ENCODE results near the gene NKD2. TPM values are rescaled to one million over a fixed set of nuclear protein-coding genes. Genes with fewer than 3 reads are reported as not detected.
A peak's percentile ranks its signal among the peaks of the same experiment; 100 is the strongest.

NKD2 gene
- total and polyA plus RNA-seq, 9 of the 15 experiments (the other 6 are each of a cell fraction or from before 2014, with no cell fraction given): 0.09 to 0.64 (median 0.27) TPM; not detected in 5

DNA sequence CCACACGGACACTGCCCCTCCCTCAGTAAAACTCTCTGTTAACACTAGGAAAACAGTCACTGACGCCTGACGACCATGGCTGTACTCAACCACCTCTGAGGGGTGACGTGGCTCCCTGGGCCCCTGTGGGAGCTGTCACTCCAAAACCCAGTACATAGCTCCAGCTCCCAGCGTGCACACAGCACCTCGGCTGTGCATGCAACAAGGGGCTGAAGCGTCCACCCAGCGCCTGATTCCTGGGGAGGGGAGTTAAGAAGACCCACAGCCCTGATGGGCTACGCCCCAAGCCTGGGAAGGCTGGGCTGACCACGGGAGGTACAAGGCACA lies 66.9 kb downstream of the NKD2 start (continued):
- TF ChIP-seq, protein P1, sequence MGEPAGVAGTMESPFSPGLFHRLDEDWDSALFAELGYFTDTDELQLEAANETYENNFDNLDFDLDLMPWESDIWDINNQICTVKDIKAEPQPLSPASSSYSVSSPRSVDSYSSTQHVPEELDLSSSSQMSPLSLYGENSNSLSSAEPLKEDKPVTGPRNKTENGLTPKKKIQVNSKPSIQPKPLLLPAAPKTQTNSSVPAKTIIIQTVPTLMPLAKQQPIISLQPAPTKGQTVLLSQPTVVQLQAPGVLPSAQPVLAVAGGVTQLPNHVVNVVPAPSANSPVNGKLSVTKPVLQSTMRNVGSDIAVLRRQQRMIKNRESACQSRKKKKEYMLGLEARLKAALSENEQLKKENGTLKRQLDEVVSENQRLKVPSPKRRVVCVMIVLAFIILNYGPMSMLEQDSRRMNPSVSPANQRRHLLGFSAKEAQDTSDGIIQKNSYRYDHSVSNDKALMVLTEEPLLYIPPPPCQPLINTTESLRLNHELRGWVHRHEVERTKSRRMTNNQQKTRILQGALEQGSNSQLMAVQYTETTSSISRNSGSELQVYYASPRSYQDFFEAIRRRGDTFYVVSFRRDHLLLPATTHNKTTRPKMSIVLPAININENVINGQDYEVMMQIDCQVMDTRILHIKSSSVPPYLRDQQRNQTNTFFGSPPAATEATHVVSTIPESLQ (CRISPR knock-in tag; IDR thresholded peaks at IDR 0.05): no peak
- TF ChIP-seq RBM39 (optimal IDR thresholded peaks at IDR 0.05; ENCODE audit: low read depth, low read length) (peak; percentile 52), KDM5B (IDR thresholded peaks at IDR 0.05; ENCODE audit: insufficient replicate concordance, low read depth, low read length) (no peak), LARP7 (IDR thresholded peaks at IDR 0.05) (no peak)

DNA sequence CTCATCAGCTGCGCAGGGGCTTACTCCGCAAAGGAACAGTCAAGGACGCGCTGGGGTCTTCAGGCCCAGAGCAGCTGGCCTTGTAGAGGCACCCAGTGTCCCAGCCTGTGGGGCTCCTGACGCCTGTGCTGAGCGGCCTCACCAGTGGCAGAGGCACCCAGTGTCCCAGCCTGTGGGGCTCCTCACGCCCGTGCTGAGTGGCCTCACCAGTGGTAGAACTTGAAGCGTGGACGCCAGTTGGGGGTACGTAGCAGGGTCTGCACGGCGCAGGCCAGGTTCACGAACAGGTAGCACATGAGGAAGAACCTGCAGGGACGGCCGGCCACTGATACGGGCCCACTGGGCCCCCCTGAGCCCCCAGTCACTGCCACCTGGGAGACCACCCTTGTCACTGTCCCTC lies 67.3 kb downstream of the NKD2 start:
- DNase-seq (ENCODE audit: extremely low read depth in 1 of 4, low spot score in 3 of 4): no peak

More for the DNA sequence above, 67.3 kb downstream of the NKD2 start:
- WGBS (ENCODE audit: insufficient coverage, low coverage, missing lambda C conversion rate): 38% methylated on average over 17 of the region's 17 CpGs
- intact Hi-C loops (cut with micrococcal nuclease) (no loop called here), in situ Hi-C loops (cut with MboI) (no loop called here)
- H3K4me2 ChIP-seq (ENCODE audit: insufficient read depth, low read length): no peak overlapping the region
- CTCF ChIA-PET (ENCODE audit: low intra/inter-chr PET ratio): no interaction called here
- H2AFZ ChIP-seq (ENCODE audit: low read depth, low read length): no peak overlapping the region
- FAIRE-seq (no peak), ATAC-seq (peak; percentile 24; the same call in 1 of the 3 replicates)
- H3K36me3 ChIP-seq (ENCODE audit: control insufficient read depth, insufficient read depth, low read length): no peaks in the 10 kb centered on the region
- no peaks in the 10 kb centered on the region for H3K9me3 ChIP-seq (replicated peaks; ENCODE audit: control insufficient read depth, insufficient read depth, low read depth, low read length)
- H3K79me2 ChIP-seq (ENCODE audit: control insufficient read depth, insufficient read depth, low read length): no peaks in the 10 kb centered on the region
- H4K20me1 ChIP-seq (replicated peaks; ENCODE audit: control insufficient read depth, insufficient read depth, low read length): peaks cover 6% of the 10 kb centered on the region
- BruUV-seq (replicated peaks): no TSS peak
- H3K9ac ChIP-seq (ENCODE audit: insufficient read depth in 1 of 2, low read depth in 2 of 2, low read length in 2 of 2): no peak overlapping the region
- H3K4me3 ChIP-seq: no peak overlapping the region
- no peak for TF ChIP-seq ZNF785 (CRISPR knock-in tag; IDR thresholded peaks at IDR 0.05)
- TF ChIP-seq MAFK (IDR thresholded peaks at IDR 0.05; ENCODE audit: low read length): no peak
- no peak for TF ChIP-seq KLF10 (CRISPR knock-in tag; IDR thresholded peaks at IDR 0.05)
- TF ChIP-seq NCOA6 (IDR thresholded peaks at IDR 0.05): no peak
- no peak for TF ChIP-seq MTA3 (IDR thresholded peaks at IDR 0.05; ENCODE audit: borderline replicate concordance)
- no peak for TF ChIP-seq PHB2 (IDR thresholded peaks at IDR 0.05; ENCODE audit: low read depth)
- no peak for TF ChIP-seq ZNF124 (CRISPR knock-in tag; IDR thresholded peaks at IDR 0.05)
- no peak for TF ChIP-seq POLR2B (IDR thresholded peaks at IDR 0.05; ENCODE audit: low read depth, partially characterized antibody)
- TF ChIP-seq, protein P2, sequence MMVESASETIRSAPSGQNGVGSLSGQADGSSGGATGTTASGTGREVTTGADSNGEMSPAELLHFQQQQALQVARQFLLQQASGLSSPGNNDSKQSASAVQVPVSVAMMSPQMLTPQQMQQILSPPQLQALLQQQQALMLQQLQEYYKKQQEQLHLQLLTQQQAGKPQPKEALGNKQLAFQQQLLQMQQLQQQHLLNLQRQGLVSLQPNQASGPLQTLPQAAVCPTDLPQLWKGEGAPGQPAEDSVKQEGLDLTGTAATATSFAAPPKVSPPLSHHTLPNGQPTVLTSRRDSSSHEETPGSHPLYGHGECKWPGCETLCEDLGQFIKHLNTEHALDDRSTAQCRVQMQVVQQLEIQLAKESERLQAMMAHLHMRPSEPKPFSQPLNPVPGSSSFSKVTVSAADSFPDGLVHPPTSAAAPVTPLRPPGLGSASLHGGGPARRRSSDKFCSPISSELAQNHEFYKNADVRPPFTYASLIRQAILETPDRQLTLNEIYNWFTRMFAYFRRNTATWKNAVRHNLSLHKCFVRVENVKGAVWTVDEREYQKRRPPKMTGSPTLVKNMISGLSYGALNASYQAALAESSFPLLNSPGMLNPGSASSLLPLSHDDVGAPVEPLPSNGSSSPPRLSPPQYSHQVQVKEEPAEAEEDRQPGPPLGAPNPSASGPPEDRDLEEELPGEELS (CRISPR knock-in tag; IDR thresholded peaks at IDR 0.05; ENCODE audit: borderline replicate concordance): no peak
- TF ChIP-seq ZNF24 (IDR thresholded peaks at IDR 0.05): no peak
- no peak for TF ChIP-seq MYC (IDR thresholded peaks at IDR 0.05; ENCODE audit: low read depth, low read length)
- no peak for TF ChIP-seq MYC (CRISPR knock-in tag; IDR thresholded peaks at IDR 0.05; ENCODE audit: borderline replicate concordance, low read depth)
- H3K27ac ChIP-seq (ENCODE audit: extremely low read depth, low read depth, low read length): no peak overlapping the region
- H3K27me3 ChIP-seq (ENCODE audit: control insufficient read depth in 2 of 2, insufficient read depth in 2 of 2, low read length in 2 of 2): peaks cover 0 to 37% of the 10 kb centered on the region in 2 experiments; a peak in 2 of 5 replicates
- POLR2A ChIA-PET: interaction anchor here (0.6 kb wide), 1 partner anchor 43 kb away, joined by 4 read pairs; no protein-coding TSS in a partner anchor
- H3K4me1 ChIP-seq (replicated peaks in 1 of 2; ENCODE audit: control insufficient read depth in 2 of 2, insufficient read depth in 2 of 2, low read length in 2 of 2): peaks cover 0 to 49% of the 10 kb centered on the region in 2 experiments; a peak in 2 of 5 replicates
- no peaks in the 10 kb centered on the region for H3K9me1 ChIP-seq (ENCODE audit: control insufficient read depth, insufficient read depth, low read length)

All from K562 (cell line).